BE2C (cell line): Measurements from ENCODE around the gene GRK2.

Experiments used
- DNase-seq: peaks from one replicate; pipeline ENCODE4 v3.0.0-alpha.2; 2020
- H3K27me3 ChIP-seq: fragments of 250-450 bp; sonication (Bioruptor Pico); 2 replicates; pipeline ENCODE4 v1.5.1; 2020; ENCODE audit warnings: mild to moderate bottlenecking
- H3K36me3 ChIP-seq: fragments of 250-450 bp; sonication (Bioruptor Pico); 2 replicates; pipeline ENCODE4 v1.5.1; 2020; ENCODE audit warnings: mild to moderate bottlenecking
- H3K4me1 ChIP-seq: fragments of 250-450 bp; sonication (Bioruptor Pico); 2 replicates; pipeline ENCODE4 v1.5.1; 2020
- H3K4me3 ChIP-seq: 2 replicates; pipeline ENCODE4 v1.5.1; 2011; ENCODE audit warnings: low read depth, low read length
- H3K9me3 ChIP-seq: fragments of 250-450 bp; sonication (Bioruptor Pico); 2 replicates; pipeline ENCODE4 v1.5.1; 2020
- CTCF ChIP-seq: IDR thresholded peaks from 2 replicates; pipeline ENCODE4 v1.5.1; 2012; ENCODE audit warnings: mild to moderate bottlenecking, low read depth, low read length

Gene GRK2

GRCh38 chr11:67301313-67301921 is 35.1 kb downstream of the GRK2 start:
- Histone ChIP-seq H3K4me3 (no peak overlapping the region), H3K9me3 (no peaks in the 10 kb centered on the region), H3K27me3 (no peaks in the 10 kb centered on the region), H3K36me3 (peaks cover 28% of the 10 kb centered on the region), H3K4me1 (peaks cover 14% of the 10 kb centered on the region)
- no peak for TF ChIP-seq CTCF
- no peak for DNase-seq

- Histone ChIP-seq H3K4me1 (peaks cover 14% of the 10 kb centered on the region), H3K9me3 (no peaks in the 10 kb centered on the region), H3K36me3 (peaks cover 25% of the 10 kb centered on the region), H3K27me3 (no peaks in the 10 kb centered on the region), H3K4me3 (no peak overlapping the region)
- DNase-seq, result peak; percentile 69
- TF ChIP-seq CTCF, result no peak
Observed at GRCh38 chr11:67301951-67302516, 35.8 kb downstream of the GRK2 start.

GRCh38 chr11:67302571-67303131 is 36.4 kb downstream of the GRK2 start:
- Histone ChIP-seq H3K9me3 (no peaks in the 10 kb centered on the region), H3K27me3 (no peaks in the 10 kb centered on the region), H3K4me1 (peaks cover 14% of the 10 kb centered on the region), H3K36me3 (peaks cover 23% of the 10 kb centered on the region), H3K4me3 (no peak overlapping the region)
- DNase-seq, result no peak
- TF ChIP-seq CTCF, result no peak

GRCh38 chr11:67303132-67303834 is 37.0 kb downstream of the GRK2 start, which contains the start of gene SSH3:
TSS of gene SSH3 (plus strand) at chr11:67303530. CDS start at chr11:67303626, 96 bp downstream.
- peak within 1 kb of the TSS; percentile 60 for H3K4me3 ChIP-seq
- H3K36me3 ChIP-seq, result peaks cover 23% of the 10 kb centered on the region
- TF ChIP-seq CTCF, result no peak
- peaks cover 14% of the 10 kb centered on the region for H3K4me1 ChIP-seq
- no peaks in the 10 kb centered on the region for H3K27me3 ChIP-seq
- no peak for DNase-seq
- H3K9me3 ChIP-seq, result no peaks in the 10 kb centered on the region

- H3K4me3 ChIP-seq, result peak overlapping the region; percentile 60
Observed at GRCh38 chr11:67303835-67304411, 37.6 kb downstream of the GRK2 start.

More at GRCh38 chr11:67303835-67304411, 37.6 kb downstream of the GRK2 start:
- no peak for TF ChIP-seq CTCF
- H3K9me3 ChIP-seq, result no peaks in the 10 kb centered on the region
- no peak for DNase-seq
- no peaks in the 10 kb centered on the region for H3K27me3 ChIP-seq
- peaks cover 14% of the 10 kb centered on the region for H3K4me1 ChIP-seq
- H3K36me3 ChIP-seq, result peaks cover 23% of the 10 kb centered on the region
